Trophoblast cell (in vitro differentiated cells and primary cell): Measurements from ENCODE around the gene DEDD.

Experiments
- DNase-seq, 2 donors: peaks; one replicate each; pipeline ENCODE4 v3.0.0-alpha.2; 2016
- H2AFZ ChIP-seq: 2 replicates; pipeline ENCODE4 v1.6.1; 2013; ENCODE audit warnings: low read length, moderate library complexity, mild to moderate bottlenecking; ENCODE audit not compliant: insufficient read depth, poor library complexity
- H2AK5ac ChIP-seq: 2 replicates; pipeline ENCODE4 v1.6.1; 2013; ENCODE audit warnings: mild to moderate bottlenecking, low read length
- H2BK120ac ChIP-seq: 2 replicates; pipeline ENCODE4 v1.6.1; 2013; ENCODE audit warnings: low read length, mild to moderate bottlenecking, moderate library complexity; ENCODE audit not compliant: insufficient read depth, poor library complexity
- H2BK12ac ChIP-seq: 2 replicates; pipeline ENCODE4 v1.6.1; 2013; ENCODE audit warnings: mild to moderate bottlenecking, low read length, moderate library complexity
- H2BK5ac ChIP-seq: 2 replicates; pipeline ENCODE4 v1.6.1; 2013; ENCODE audit warnings: low read length, low read depth, moderate library complexity, mild to moderate bottlenecking; ENCODE audit not compliant: poor library complexity
- H3K14ac ChIP-seq: 2 replicates; pipeline ENCODE4 v1.6.1; 2013; ENCODE audit warnings: mild to moderate bottlenecking, low read length
- H3K18ac ChIP-seq: 2 replicates; pipeline ENCODE4 v1.6.1; 2013; ENCODE audit warnings: mild to moderate bottlenecking, low read length
- H3K23ac ChIP-seq: 2 replicates; pipeline ENCODE4 v1.6.1; 2013; ENCODE audit warnings: low read length
- H3K27ac ChIP-seq: 2 replicates; pipeline ENCODE4 v1.5.1; 2013; ENCODE audit warnings: low read depth, mild to moderate bottlenecking, inconsistent platforms, low read length, moderate library complexity
- H3K27me3 ChIP-seq: 2 replicates; pipeline ENCODE4 v1.6.1; 2013; ENCODE audit warnings: inconsistent platforms, mild to moderate bottlenecking, low read length, moderate library complexity; ENCODE audit not compliant: insufficient read depth
- H3K36me3 ChIP-seq, 2 experiments: 1 replicate in 1 of 2; 2 replicates in 1 of 2; pipeline ENCODE4 v1.6.1; 2013; ENCODE audit warnings: low read length in 2 of 2, mild to moderate bottlenecking in 2 of 2, moderate library complexity in 1 of 2; ENCODE audit not compliant: insufficient read depth in 2 of 2, control insufficient read depth in 1 of 2
- H3K4ac ChIP-seq: 2 replicates; pipeline ENCODE4 v1.6.1; 2013; ENCODE audit warnings: low read depth, mild to moderate bottlenecking, low read length, moderate library complexity
- H3K4me1 ChIP-seq, 2 experiments: 1 replicate in 1 of 2; 2 replicates in 1 of 2; pipeline ENCODE4 v1.6.1; 2013; ENCODE audit warnings: low read length in 2 of 2, mild to moderate bottlenecking in 2 of 2, moderate library complexity in 1 of 2; ENCODE audit not compliant: insufficient read depth in 2 of 2, control insufficient read depth in 1 of 2
- H3K4me2 ChIP-seq: 2 replicates; pipeline ENCODE4 v1.6.1; 2013; ENCODE audit warnings: inconsistent platforms, mild to moderate bottlenecking, low read length, moderate library complexity
- H3K4me3 ChIP-seq: 2 replicates; pipeline ENCODE4 v1.5.1; 2013; ENCODE audit warnings: mild to moderate bottlenecking, low read depth, low read length, inconsistent platforms
- H3K79me1 ChIP-seq: one replicate; pipeline ENCODE4 v1.6.1; 2013; ENCODE audit warnings: low read length
- H3K79me2 ChIP-seq: 2 replicates; pipeline ENCODE4 v1.6.1; 2013; ENCODE audit warnings: low read length, mild to moderate bottlenecking; ENCODE audit not compliant: control insufficient read depth, insufficient read depth, poor library complexity
- H3K9ac ChIP-seq: 2 replicates; pipeline ENCODE4 v1.6.1; 2013; ENCODE audit warnings: mild to moderate bottlenecking, low read length
- H3K9me3 ChIP-seq: 2 replicates; pipeline ENCODE4 v1.6.1; 2013; ENCODE audit warnings: low read depth, mild to moderate bottlenecking, control low read depth, inconsistent platforms, low read length; ENCODE audit not compliant: insufficient read depth
- H4K12ac ChIP-seq: 2 replicates; pipeline ENCODE4 v1.6.1; 2013; ENCODE audit warnings: low read depth, mild to moderate bottlenecking, low read length, moderate library complexity
- H4K8ac ChIP-seq: 2 replicates; pipeline ENCODE4 v1.6.1; 2013; ENCODE audit warnings: low read depth, mild to moderate bottlenecking, low read length, moderate library complexity
- H4K91ac ChIP-seq: one replicate; pipeline ENCODE4 v1.6.1; 2013; ENCODE audit warnings: low read depth, mild to moderate bottlenecking, low read length, moderate library complexity
- WGBS: extraction: QIAGEN DNeasy Blood & Tissue Kit; methylation state at CpG from one replicate; pipeline ENCODE4 v1.1.7; 2013; ENCODE audit warnings: missing lambda C conversion rate; ENCODE audit not compliant: insufficient read length, insufficient coverage; ENCODE audit errors: extremely low coverage; 5-methylcytosine and 5-hydroxymethylcytosine counted together

DEDD gene

GRCh38 chr1:161111527-161111926 is 20.9 kb downstream of the DEDD start:
- Histone ChIP-seq H3K4me2 (no peak overlapping the region), H3K14ac (no peak overlapping the region), H3K4ac (no peak overlapping the region), H3K36me3 (peaks cover 0 to 10% of the 10 kb centered on the region in 2 experiments), H3K9me3 (no peaks in the 10 kb centered on the region), H3K4me3 (no peak overlapping the region), H3K23ac (no peak overlapping the region), H3K27me3 (no peaks in the 10 kb centered on the region), H2BK12ac (no peak overlapping the region), H4K12ac (no peak overlapping the region), H4K8ac (no peak overlapping the region), H3K18ac (no peak overlapping the region), H2BK5ac (no peak overlapping the region), H3K27ac (no peak overlapping the region), H2AFZ (no peak overlapping the region), H3K9ac (no peak overlapping the region), H2AK5ac (no peak overlapping the region), H3K4me1 (no peaks in the 10 kb centered on the region), H3K79me1 (no peaks in the 10 kb centered on the region), H4K91ac (no peak overlapping the region), H3K79me2 (peaks cover 2% of the 10 kb centered on the region), H2BK120ac (no peak overlapping the region)
- DNase-seq: no peak
- WGBS: no CpG with 5 or more reads among the region's 2 CpGs

GRCh38 chr1:161111117-161111516 is 21.4 kb downstream of the DEDD start:
- peaks cover 0 to 10% of the 10 kb centered on the region in 2 experiments for H3K36me3 ChIP-seq
- no peak overlapping the region for H2BK5ac ChIP-seq
- H3K9ac ChIP-seq: no peak overlapping the region
- DNase-seq: no peak
- no peaks in the 10 kb centered on the region for H3K79me1 ChIP-seq
- no peaks in the 10 kb centered on the region for H3K4me1 ChIP-seq
- no peak overlapping the region for H3K18ac ChIP-seq
- no peaks in the 10 kb centered on the region for H3K9me3 ChIP-seq
- no peak overlapping the region for H3K14ac ChIP-seq
- no peak overlapping the region for H4K12ac ChIP-seq
- peaks cover 2% of the 10 kb centered on the region for H3K79me2 ChIP-seq
- no peak overlapping the region for H3K23ac ChIP-seq
- no peak overlapping the region for H4K91ac ChIP-seq
- H3K27me3 ChIP-seq: no peaks in the 10 kb centered on the region
- no peak overlapping the region for H2BK12ac ChIP-seq
- no peak overlapping the region for H2BK120ac ChIP-seq
- no peak overlapping the region for H3K4me2 ChIP-seq
- no peak overlapping the region for H3K4me3 ChIP-seq
- no peak overlapping the region for H2AFZ ChIP-seq
- H2AK5ac ChIP-seq: no peak overlapping the region
- H4K8ac ChIP-seq: no peak overlapping the region
- no peak overlapping the region for H3K27ac ChIP-seq
- WGBS: no CpG with 5 or more reads among the region's 3 CpGs
- no peak overlapping the region for H3K4ac ChIP-seq

- Histone ChIP-seq H3K23ac (no peak overlapping the region), H2AK5ac (no peak overlapping the region), H4K12ac (no peak overlapping the region), H2BK12ac (no peak overlapping the region), H3K27ac (no peak overlapping the region), H2BK5ac (no peak overlapping the region), H3K9ac (no peak overlapping the region), H3K4me2 (no peak overlapping the region), H3K4me3 (no peak overlapping the region), H2AFZ (no peak overlapping the region), H4K91ac (no peak overlapping the region), H4K8ac (no peak overlapping the region), H3K14ac (no peak overlapping the region), H3K27me3 (no peaks in the 10 kb centered on the region), H2BK120ac (no peak overlapping the region), H3K79me1 (no peaks in the 10 kb centered on the region), H3K18ac (no peak overlapping the region), H3K9me3 (no peaks in the 10 kb centered on the region), H3K36me3 (peaks cover 9 to 14% of the 10 kb centered on the region in 2 experiments), H3K79me2 (no peaks in the 10 kb centered on the region), H3K4ac (no peak overlapping the region), H3K4me1 (no peaks in the 10 kb centered on the region)
- DNase-seq: no peak
- WGBS: no CpG with 5 or more reads among the region's 1 CpG
These were observed 26.0 kb downstream of the DEDD start for GRCh38 chr1:161106431-161106830.

GRCh38 chr1:161100556-161100955 is 31.9 kb downstream of the DEDD start:
- Histone ChIP-seq H4K91ac (no peak overlapping the region), H4K8ac (no peak overlapping the region), H4K12ac (no peak overlapping the region), H3K36me3 (peaks cover 12 to 21% of the 10 kb centered on the region in 2 experiments), H3K79me1 (peaks cover 10% of the 10 kb centered on the region), H3K4me3 (no peak overlapping the region), H3K9me3 (no peaks in the 10 kb centered on the region), H2BK12ac (no peak overlapping the region), H3K9ac (no peak overlapping the region), H3K27me3 (no peaks in the 10 kb centered on the region), H2AFZ (no peak overlapping the region), H2BK5ac (no peak overlapping the region), H2BK120ac (no peak overlapping the region), H3K14ac (no peak overlapping the region), H3K79me2 (peaks cover 3% of the 10 kb centered on the region), H3K4me2 (no peak overlapping the region), H3K4me1 (peaks cover 9 to 11% of the 10 kb centered on the region in 2 experiments), H2AK5ac (no peak overlapping the region), H3K27ac (no peak overlapping the region), H3K18ac (no peak overlapping the region), H3K4ac (no peak overlapping the region), H3K23ac (no peak overlapping the region)
- no CpG with 5 or more reads among the region's 2 CpGs for WGBS
- no peak for DNase-seq
